PFSK-1 (cell line): ENCODE measurements around the gene GLB1L.

ENCODE experiments used
- POLR2AphosphoS5 ChIP-seq: IDR thresholded peaks from 2 replicates; pipeline ENCODE4 v1.6.1; 2012; ENCODE audit warnings: low read depth, mild to moderate bottlenecking, control low read depth, low read length, moderate library complexity
- TAF1 ChIP-seq: IDR thresholded peaks from 2 replicates; pipeline ENCODE4 v1.6.1; 2012; ENCODE audit warnings: low read length, control low read depth, borderline replicate concordance; ENCODE audit not compliant: insufficient read depth

DNA sequence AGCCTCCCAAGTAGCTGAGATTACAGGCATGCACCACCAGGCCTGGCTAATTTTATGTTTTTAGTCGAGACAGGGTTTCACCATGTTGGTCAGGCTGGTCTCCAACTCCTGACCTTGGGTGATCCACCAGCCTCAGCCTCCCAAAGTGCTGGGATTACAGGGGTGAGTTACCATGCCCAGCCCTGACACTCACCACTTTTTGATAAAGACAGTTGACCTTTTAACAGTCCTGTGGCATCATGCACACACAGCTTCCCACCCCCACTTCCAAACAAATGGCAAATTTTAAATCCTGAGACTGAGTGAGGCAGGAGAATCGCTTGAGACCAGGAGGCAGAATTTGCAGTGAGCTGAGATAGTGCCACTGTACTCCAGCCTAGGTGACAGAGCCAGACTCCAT is 27.8 kb upstream of the GLB1L start:
- no peak for TF ChIP-seq POLR2AphosphoS5
- TF ChIP-seq TAF1 = no peak
